NT2/D1 (cell line): ENCODE results near the gene ACRBP.

Experiments
- DNase-seq: peaks from one replicate; pipeline ENCODE4 v3.0.0-alpha.2; 2011; ENCODE audit warnings: low read depth, low spot score
- H3K27me3 ChIP-seq: 2 replicates; pipeline ENCODE4 v1.6.0; 2011; ENCODE audit warnings: mild to moderate bottlenecking; ENCODE audit not compliant: insufficient read length, insufficient read depth
- H3K36me3 ChIP-seq: 2 replicates; pipeline ENCODE4 v1.6.1; 2011; ENCODE audit warnings: mild to moderate bottlenecking, low read length, mixed read lengths; ENCODE audit not compliant: insufficient read depth, insufficient read length
- H3K4me1 ChIP-seq: 2 replicates; pipeline ENCODE4 v1.5.1; 2011; ENCODE audit not compliant: insufficient read depth, insufficient read length
- H3K4me3 ChIP-seq: 2 replicates; pipeline ENCODE4 v1.5.1; 2011; ENCODE audit warnings: low read depth; ENCODE audit not compliant: insufficient read length
- H3K9ac ChIP-seq: 2 replicates; pipeline ENCODE4 v1.6.0; 2011; ENCODE audit warnings: low read depth; ENCODE audit not compliant: insufficient read length
- H3K9me3 ChIP-seq: 2 replicates; pipeline ENCODE4 v1.5.1; 2011; ENCODE audit warnings: mild to moderate bottlenecking, low read length; ENCODE audit not compliant: insufficient read depth
- SUZ12 ChIP-seq: IDR thresholded peaks from 2 replicates; pipeline ENCODE4 v1.6.1; 2011; ENCODE audit not compliant: insufficient read length, insufficient read depth; ENCODE audit errors: extremely low read depth
- YY1 ChIP-seq: IDR thresholded peaks from 2 replicates; pipeline ENCODE4 v1.6.1; 2011; ENCODE audit not compliant: insufficient read length, insufficient read depth
- ZNF274 ChIP-seq: IDR thresholded peaks from 2 replicates; pipeline ENCODE4 v1.6.1; 2011; ENCODE audit warnings: mild to moderate bottlenecking, low read depth, low read length

ACRBP gene

DNA sequence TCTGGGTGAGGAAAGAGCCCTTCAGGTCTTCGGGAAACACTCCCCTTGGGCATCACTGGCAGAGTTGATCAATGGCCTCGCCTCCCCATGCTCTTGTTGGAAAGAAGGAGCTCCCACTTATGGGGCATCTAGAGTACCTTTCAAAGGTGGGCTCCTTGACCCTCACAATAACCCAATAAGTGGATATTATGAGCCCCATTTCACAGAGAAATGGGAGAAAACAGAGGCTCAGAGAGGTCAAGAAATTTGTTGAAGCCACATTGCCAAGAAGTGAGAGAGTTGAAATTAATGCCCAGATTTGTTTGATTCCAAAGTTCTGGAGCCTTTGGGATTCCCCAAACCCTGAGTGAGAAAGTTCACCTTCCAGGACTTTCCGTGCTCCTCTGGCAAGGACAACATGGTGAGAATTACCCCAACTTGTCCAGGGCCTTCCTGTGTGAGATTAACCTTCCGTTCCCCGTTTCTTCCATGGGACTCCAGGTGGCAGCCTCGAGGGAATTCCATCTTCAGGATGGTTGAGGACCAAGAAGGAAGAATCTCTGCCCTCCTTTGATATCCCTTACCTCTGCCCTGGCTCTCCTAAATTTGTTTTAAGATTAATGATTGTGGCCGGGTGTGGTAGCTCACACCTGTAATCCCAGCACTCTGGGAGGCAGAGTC is 32.6 kb downstream of the ACRBP start:
- Histone ChIP-seq H3K9ac (peak overlapping the region; percentile 74), H3K27me3 (no peaks in the 10 kb centered on the region), H3K4me1 (peaks cover 37% of the 10 kb centered on the region), H3K36me3 (no peaks in the 10 kb centered on the region), H3K4me3 (peak overlapping the region; percentile 5), H3K9me3 (no peaks in the 10 kb centered on the region)
- no peak for DNase-seq
- TF ChIP-seq SUZ12 (no peak), ZNF274 (no peak)

DNA sequence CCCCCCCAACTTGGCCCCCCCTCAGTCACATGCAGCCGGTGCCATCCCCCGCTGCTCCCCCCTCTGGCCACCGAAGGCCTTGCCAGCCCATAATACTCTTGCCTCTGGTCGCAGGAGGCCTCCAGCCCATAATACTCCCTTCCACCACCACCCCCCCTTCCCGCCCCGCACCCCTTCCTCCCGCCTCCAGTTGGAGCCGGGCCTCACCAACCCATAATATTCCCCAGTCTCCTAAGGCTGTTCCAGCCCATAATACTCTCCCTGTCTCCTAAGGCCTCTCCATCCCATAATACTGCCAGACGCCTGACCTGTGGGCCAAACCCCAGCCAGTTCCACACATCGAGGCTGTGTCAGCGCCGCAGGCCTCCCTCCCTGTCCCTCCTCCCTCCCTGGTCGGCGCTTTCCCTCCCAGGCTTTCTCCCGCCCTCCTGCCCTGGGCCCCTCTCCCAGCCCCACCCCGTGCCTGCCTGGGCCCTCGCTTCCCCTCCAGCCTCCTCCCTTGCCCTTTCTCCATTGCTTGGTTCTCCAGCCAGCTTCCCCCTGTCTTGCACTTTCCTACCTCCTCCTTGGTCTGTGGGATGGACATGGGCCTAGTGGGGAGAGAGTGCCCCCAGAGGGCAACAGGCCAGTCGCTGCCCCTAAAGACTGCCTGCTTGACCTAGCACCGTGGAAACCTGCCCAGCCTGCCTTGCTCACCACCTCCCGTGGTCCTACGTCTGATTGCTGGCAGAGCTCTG is 33.3 kb downstream of the ACRBP start:
- peak; percentile 100 for DNase-seq
- peak overlapping the region; percentile 74 for H3K9ac ChIP-seq
- H3K9me3 ChIP-seq: no peaks in the 10 kb centered on the region
- H3K27me3 ChIP-seq: no peaks in the 10 kb centered on the region
- peaks cover 37% of the 10 kb centered on the region for H3K4me1 ChIP-seq
- H3K36me3 ChIP-seq: no peaks in the 10 kb centered on the region
- TF ChIP-seq ZNF274 (no peak), YY1 (peak; percentile 28), SUZ12 (no peak)
- peak overlapping the region; percentile 5 for H3K4me3 ChIP-seq

- peak overlapping the region; percentile 31 for H3K4me3 ChIP-seq
- TF ChIP-seq YY1 (no peak), ZNF274 (no peak), SUZ12 (no peak)
Measured at GRCh38 chr12:6613015-6613775, 34.0 kb downstream of the ACRBP start.

DNA sequence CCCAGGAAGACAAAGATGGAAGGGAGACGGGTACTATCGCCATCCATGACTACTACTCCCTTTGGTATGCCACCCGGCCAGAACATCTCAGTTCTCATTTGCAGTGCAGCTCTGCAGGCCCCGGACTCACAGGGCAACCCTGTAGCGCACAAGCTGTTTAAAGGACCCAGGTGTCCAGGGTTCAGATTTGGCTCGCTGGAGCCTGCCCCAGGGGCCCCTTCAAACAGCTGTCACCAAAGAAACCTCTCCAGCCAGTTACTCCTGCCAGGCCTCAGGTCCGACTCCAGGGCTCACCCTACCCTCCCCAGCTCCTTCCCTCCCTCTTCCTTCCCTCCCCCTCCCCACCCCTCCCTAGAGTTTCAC is 34.6 kb downstream of the ACRBP start:
- Histone ChIP-seq H3K4me3 (peak overlapping the region; percentile 26), H3K9ac (peak overlapping the region; percentile 93), H3K27me3 (no peaks in the 10 kb centered on the region), H3K4me1 (peaks cover 35% of the 10 kb centered on the region), H3K36me3 (no peaks in the 10 kb centered on the region), H3K9me3 (no peaks in the 10 kb centered on the region)
- no peak for TF ChIP-seq YY1
- no peak for DNase-seq

More at GRCh38 chr12:6613015-6613775, 34.0 kb downstream of the ACRBP start:
- H3K9ac ChIP-seq: peak overlapping the region; percentile 93
- H3K4me1 ChIP-seq: peaks cover 35% of the 10 kb centered on the region
- no peaks in the 10 kb centered on the region for H3K27me3 ChIP-seq
- no peak for DNase-seq
- H3K36me3 ChIP-seq: no peaks in the 10 kb centered on the region
- H3K9me3 ChIP-seq: no peaks in the 10 kb centered on the region

- no peaks in the 10 kb centered on the region for H3K9me3 ChIP-seq
- H3K4me1 ChIP-seq: peaks cover 35% of the 10 kb centered on the region
- no peaks in the 10 kb centered on the region for H3K27me3 ChIP-seq
- DNase-seq: no peak
- H3K36me3 ChIP-seq: no peaks in the 10 kb centered on the region
- H3K9ac ChIP-seq: peak overlapping the region; percentile 93
- peak overlapping the region; percentile 26 for H3K4me3 ChIP-seq
- TF ChIP-seq YY1: no peak
- no peak for TF ChIP-seq SUZ12
- no peak for TF ChIP-seq ZNF274
Measured at GRCh38 chr12:6612247-6612646, 35.0 kb downstream of the ACRBP start.

DNA sequence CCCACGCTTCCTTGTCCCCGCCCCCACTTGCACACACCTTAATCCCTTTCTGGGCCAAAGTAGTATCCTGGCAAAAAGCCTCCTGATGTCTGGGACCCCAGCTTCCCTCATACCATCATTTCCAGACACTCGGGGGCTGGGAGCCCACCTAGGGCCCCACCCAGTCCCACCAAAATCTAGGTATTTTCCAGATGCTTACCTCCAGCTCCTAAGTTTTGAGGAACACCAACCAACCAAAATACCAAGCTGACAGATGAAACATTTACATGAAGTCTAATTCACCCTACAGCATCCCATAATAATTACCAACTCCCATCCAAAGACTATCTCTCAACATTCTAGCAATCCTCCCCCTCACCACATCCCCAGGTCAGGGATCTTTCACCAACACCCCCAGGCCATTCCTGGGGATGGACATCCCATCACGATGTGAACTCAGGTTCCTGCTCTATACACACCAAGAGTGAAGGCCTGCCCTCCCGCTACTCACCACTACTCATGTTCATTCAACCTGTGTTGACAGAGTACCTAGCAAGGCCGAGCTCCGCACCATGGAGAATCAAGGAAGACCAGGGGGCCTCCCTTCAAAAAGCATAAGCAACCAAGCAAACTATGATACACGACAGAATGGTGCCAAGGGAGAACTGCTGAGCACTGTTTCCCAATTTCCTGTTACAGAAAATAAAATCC is 38.5 kb downstream of the ACRBP start:
- DNase-seq: no peak
- H3K9ac ChIP-seq: no peak overlapping the region

More for the DNA sequence above, 38.5 kb downstream of the ACRBP start:
- no peak overlapping the region for H3K4me3 ChIP-seq
- TF ChIP-seq YY1: no peak
- no peak for TF ChIP-seq SUZ12
- TF ChIP-seq ZNF274: no peak
- H3K9me3 ChIP-seq: no peaks in the 10 kb centered on the region
- H3K4me1 ChIP-seq: peaks cover 33% of the 10 kb centered on the region
- no peaks in the 10 kb centered on the region for H3K27me3 ChIP-seq
- H3K36me3 ChIP-seq: peaks cover 23% of the 10 kb centered on the region
